Activated naive CD4-positive, alpha-beta T cell (primary cell): Measurements from ENCODE around the gene AARS2.

ENCODE experiments used
- DNase-seq, 4 experiments: peaks; one replicate each; lab custom pipeline; 2025; lab: John Stamatoyannopoulos, UW

Gene AARS2

DNA sequence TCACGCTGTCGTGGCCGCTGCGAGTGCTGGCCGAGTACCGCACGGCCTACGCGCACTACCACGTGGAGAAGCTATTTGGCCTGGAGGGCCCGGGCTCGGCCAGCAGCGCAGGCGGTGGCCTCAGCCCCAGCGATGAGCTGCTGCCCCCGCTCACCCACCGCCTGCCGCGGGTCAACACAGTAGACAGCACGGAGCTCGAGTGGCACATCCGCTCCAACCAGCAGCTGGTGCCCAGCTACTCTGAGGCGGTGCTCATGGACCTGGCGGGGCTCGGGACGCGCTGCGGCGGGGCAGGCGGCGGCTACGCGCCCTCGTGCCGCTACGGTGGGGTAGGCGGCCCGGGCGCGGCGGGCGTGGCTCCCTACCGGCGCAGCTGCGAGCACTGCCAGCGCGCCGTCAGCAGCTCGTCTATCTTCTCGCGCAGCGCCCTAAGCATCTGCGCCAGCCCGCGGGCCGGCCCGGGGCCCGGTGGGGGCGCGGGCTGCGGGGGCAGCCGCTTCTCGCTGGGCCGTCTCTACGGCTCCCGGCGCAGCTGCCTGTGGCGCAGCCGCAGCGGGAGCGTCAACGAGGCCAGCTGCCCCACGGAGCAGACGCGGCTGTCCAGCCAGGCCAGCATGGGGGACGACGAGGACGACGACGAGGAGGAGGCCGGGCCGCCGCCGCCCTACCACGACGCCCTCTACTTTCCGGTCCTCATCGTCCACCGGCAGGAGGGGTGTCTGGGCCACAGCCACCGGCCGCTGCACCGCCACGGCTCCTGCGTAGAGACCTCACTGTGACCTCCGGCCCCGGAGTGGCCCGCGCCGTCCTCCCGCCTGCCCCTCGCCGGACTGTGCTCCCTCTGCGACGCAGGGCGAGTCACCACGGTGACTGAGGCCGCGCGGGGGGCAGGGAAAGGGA is 37.1 kb downstream of the AARS2 start:
- peak in 1 of 4 experiments; percentile 26 for DNase-seq

DNA sequence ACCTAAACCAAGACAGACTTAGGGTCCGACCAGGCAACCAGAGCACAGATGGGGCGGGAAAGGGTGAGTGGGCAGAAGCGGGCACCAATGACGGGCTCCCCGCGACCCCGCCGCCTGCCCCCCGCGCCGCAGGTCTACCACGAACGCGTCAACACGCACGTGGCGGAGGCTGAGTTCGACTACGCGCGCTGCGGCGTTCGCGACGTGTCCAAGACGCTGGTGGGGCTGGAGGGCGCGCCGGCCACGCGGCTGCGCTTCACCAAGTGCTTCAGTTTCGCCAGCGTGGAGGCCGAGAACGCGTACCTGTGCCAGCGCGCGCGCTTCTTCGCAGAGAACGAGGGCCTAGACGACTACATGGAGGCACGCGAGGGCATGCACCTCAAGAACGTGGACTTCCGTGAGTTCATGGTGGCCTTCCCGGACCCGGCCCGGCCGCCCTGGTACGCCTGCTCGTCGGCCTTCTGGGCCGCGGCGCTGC is 37.8 kb downstream of the AARS2 start:
- DNase-seq, result no peak

GRCh38 chr6:44273617-44274016 is 39.5 kb downstream of the AARS2 start:
- no peak for DNase-seq

DNA sequence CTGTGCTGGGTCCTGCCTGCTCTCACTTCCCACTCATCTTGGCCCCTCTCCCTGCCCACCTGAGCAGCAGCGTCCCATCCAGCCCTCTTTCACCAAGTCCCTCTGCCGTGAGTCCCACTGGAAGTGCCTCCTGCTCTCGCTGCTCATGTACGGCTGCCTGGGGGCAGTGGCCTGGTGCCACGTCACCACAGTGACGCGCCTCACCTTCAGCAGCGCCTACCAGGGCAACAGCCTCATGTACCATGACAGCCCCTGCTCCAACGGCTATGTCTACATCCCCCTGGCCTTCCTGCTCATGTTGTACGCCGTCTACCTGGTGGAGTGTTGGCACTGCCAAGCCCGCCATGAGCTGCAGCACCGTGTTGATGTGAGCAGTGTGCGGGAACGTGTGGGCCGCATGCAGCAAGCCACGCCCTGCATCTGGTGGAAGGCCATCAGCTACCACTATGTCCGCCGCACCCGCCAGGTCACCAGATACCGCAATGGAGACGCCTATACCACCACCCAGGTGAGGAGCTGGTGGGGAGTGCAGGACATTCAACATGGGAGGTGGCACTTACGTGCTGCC is 40.1 kb downstream of the AARS2 start:
- no peak for DNase-seq

DNA sequence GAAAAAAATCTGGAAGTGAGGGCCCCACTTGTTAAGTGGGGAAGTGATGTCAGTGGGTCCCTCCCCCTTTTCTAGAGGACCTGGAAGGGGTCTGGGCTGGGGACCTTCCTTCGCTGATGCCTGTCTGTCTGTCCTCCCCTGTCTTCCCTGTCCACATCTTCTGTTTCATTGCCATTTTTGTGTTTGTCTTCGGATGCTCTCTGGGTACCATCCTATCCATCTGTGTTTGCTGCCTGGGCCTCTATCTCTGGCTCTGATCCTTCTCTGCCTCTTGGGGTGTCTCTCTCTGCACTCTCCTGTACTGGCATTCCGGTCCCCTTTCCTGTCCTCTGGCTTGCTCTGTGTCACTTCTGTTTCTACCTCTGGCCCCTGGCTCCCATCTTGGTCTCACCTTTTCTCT is 40.6 kb downstream of the AARS2 start:
- no peak for DNase-seq

GRCh38 chr6:44271914-44272313 is 41.2 kb downstream of the AARS2 start:
- no peak for DNase-seq

DNA sequence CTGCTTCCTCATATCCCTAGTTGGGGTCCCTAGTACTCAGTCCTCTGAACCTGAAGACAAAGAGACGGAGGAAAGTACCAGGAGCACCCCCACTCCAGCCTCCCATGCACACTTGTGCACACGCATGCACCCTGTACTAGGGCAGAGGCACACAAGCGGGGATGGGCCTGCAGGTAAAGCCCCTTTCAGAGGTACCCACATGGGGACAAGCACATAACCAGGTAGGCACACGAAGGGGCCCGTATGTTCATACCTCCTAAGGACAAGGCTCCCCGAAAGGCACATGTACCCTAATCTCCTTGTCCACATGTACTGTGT is 41.8 kb downstream of the AARS2 start:
- DNase-seq, result no peak

DNA sequence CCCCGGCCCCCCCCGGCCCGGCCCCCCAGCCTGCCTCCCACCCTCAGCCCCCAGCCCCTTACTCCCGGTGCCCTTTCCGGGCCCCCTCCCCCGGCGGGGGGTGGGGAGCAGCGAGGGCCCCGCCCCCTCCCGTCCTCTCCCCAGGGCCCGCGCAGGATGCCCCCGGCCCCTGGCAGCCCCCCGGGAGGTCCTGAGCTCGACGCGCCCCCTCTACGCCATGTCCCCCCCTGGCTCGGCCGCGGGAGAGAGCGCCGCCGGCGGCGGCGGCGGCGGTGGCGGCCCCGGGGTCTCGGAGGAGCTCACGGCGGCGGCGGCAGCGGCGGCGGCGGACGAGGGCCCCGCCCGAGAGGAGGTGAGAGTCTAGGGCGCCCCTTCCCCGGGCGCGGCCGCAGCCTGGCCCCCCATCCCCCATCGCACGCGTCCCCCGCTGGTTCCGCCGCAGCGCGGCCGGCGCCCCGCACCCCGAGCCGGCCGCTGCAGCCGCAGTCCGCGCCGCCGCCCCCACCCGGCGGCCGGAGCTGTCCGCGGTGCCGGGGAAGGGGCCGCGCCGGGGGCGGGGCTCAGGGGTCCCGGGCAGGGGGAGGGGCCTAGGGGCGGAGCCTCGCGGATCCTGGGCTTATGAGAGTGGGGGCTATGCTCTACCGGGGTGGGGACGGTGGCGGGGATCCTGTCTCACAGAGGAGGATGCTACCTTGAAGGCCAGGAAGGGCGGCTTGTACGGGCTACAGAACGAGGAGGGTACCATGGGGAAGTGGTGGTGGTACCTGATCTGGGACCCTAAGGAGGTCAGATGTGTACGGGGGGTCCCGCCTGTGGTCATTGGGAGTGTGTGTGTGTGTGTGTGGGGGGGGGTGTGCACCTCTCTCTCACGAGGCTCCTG is 42.4 kb downstream of the AARS2 start:
- no peak for DNase-seq

- DNase-seq, result no peak
Measured at GRCh38 chr6:44269921-44270525, 43.1 kb downstream of the AARS2 start, which contains the start of gene TMEM151B. TMEM151B (plus strand) TSS chr6:44270450; CDS start chr6:44270743, 293 bp downstream.

DNA sequence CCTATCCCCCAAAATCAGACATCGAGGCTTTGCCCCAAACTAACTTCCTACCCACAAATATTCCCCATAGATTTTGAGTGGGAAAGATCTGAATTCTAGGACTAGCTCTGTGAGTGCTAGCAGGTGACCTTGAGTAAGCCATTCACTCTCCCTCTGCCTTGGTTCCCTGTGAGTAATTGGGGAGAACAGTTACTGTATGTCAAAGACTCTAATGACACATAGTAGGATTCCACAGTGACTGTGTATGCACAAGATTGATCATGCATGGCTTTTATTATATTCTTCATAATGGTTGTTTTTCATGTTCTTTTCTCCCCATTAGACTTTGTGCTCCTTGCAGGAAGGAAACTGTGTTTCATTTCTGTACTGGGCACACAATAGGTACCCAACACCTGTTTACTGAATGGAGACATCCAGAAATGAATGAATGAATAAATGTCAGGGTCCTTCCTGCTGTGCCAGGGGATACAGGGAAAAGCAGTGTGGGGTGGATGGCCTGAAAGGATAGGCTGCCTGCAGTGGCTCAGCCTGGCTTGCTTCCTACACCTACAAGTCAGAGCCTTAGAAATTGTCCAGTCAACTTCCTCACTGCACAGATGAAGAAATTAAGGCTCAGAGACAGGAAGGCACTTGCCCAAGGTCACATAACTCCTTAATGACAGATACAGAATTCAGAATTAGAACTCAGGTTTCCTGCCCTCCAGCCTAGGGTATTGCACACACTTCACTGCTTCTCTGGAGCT is 43.8 kb downstream of the AARS2 start:
- DNase-seq, result no peak

GRCh38 chr6:44268095-44268628 is 45.0 kb downstream of the AARS2 start:
- peak in 2 of 4 experiments; percentile 31 to 45 for DNase-seq

GRCh38 chr6:44267252-44267651 is 45.9 kb downstream of the AARS2 start:
- DNase-seq, result no peak

DNA sequence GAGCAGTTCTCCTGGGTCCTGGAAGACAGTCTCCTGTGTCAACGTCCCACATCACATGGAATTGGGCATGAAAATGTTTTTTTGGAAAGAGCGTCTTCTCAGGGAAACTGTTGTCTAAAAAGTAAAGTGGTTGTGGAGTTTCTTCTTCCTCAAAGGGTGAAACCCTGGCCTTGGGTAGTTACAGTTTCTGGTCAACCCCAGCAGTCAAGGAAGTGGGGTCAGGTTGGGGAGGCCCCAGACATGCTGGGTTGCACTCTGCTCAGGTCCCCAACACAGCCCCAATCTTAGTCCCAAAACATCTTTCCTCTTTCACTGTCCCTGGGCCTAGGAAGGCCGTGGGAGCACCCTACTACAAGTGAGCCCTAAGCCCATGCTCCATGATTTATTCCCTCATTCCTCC is 46.8 kb downstream of the AARS2 start:
- DNase-seq, result no peak

DNA sequence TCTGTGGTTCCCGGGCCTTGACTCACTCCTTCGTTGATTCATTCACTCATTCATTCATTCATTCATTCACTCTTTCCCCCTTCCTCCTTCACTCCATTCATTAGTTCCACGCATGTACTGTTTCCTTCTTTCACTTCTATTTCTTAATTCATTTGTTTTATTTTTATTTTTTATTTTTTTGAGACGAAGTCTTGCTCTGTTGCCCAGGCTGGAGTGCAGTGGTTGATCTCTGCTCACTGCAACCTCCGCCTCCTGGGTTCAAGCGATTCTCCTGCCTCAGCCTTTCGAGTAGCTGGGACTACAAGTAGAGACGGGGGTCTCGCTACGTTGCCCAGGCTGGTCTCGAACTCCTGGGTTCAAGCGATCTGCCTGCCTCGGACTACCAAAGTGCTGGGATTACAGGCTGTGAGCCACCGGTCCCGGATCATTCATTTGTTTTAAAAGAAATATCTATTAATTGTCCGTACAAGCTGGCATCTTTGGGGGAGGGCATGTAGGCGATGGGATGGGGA is 47.4 kb downstream of the AARS2 start:
- no peak for DNase-seq

- DNase-seq, result peak; percentile 88 to 94 (median 92)
Measured at GRCh38 chr6:44265007-44265721, 48.0 kb downstream of the AARS2 start, which contains the start of gene NFKBIE. NFKBIE (minus strand) TSS chr6:44265551; CDS start chr6:44265346, 205 bp downstream.

- DNase-seq, result no peak
Measured at GRCh38 chr6:44264154-44265006, 48.8 kb downstream of the AARS2 start.

DNA sequence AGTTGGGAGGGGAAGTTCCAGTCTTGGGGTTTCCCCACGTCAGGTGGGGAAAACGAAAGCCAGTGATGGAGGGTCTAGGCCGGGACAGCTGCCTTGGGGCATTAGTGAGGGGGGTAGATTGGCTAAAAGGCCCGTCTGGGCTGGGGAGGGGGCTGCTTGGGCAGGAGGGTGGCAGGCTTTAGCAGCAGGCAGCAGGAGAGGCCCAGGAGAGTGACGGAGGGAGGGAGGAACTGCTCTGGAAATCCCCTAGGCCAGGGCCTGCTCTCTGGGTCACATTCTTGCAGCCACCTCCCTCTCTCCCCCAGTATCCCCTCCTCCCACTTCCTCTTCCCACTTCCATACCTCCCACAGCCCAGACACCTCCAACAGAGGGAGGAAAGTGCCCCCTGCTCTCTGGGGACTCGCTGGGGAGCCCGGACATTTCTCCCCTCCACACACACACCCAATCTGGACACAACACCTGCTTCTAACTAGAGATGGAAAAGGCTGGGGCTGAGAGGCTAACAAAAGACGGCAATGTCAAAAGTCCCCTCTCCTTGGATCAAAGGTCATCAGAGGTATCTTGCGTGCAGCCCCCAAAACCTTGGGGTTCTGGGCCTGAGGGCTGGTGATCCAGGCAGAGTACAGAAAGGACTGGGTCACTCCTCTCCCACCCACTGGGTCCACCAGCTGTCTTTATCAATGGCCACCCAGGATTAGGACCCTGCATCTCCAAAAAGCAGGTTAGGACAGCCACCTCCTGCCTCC is 49.6 kb downstream of the AARS2 start:
- DNase-seq, result no peak
